ELF-1 (cell line): ENCODE data around the gene SIAH3.
A peak's percentile ranks its signal among the peaks of the same experiment; 100 is the strongest.

Experiments used
- DNase-seq: peaks from one replicate; pipeline ENCODE4 v3.0.0-alpha.2; 2016; ENCODE audit warnings: low read depth, low spot score

The SIAH3 gene

DNA sequence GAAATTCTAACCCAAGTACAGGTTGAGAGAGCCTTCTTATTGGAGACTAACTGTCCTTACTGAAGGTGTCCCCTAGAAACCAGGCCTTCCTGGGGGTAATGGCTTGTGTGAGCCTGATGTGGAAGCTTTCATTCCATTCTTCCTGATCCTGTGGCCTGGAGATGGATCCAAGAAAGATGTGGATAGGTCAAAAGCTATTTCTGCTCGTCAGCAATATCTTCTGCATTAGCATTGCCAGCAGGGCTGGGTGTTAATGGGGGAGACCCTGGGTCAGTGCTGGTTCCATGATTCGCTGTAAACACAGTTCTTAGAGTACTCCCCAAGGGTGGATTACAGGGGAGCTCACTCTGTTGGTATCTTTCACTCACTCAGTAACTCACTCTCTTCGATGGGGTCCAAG, 106.6 kb downstream of the SIAH3 start:
- no peak for DNase-seq

- no peak for DNase-seq
Measured at GRCh38 chr13:45742985-45743384, 108.6 kb downstream of the SIAH3 start.

DNA sequence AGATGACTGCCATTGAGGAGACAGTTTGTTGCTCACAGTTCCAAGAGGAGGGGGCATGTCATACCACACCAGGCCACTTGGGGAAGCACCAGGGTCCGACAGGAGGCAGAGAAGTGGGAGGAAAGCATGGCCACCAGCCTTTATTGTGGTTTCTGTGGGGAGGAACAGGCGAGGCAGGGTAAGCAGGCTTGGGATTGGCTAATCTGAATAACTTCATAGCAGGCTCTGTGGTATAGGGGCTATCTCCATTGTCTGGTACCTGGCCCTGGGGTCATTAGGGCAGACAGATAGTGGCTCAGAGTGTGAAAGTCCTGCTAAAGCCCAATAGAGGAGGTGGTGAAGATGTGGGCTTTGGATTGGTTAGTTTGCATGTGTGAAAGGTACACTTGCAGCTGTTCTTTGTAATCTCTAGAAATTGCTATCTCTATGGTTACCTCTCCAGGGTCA, 114.0 kb downstream of the SIAH3 start:
- DNase-seq = peak; percentile 29

DNA sequence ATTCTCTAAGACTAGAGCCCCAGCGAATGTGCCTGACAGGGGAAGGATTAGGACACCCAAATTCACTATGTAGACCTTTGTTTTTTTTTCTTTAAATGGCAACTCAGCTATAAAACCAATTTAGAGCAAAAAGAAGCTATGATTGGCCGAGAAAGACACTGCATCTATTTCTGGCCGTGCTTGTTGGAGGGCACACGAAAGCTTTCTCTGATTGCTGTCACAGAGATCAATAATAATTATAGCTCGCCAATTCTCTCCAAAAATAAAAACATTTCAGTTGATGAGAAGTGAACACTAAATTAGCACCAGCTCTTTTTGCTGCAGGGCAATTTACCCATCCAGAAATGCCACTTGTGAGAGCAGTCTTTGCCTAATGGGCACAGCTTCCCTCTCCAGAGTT, 118.2 kb downstream of the SIAH3 start:
- DNase-seq = no peak

DNA sequence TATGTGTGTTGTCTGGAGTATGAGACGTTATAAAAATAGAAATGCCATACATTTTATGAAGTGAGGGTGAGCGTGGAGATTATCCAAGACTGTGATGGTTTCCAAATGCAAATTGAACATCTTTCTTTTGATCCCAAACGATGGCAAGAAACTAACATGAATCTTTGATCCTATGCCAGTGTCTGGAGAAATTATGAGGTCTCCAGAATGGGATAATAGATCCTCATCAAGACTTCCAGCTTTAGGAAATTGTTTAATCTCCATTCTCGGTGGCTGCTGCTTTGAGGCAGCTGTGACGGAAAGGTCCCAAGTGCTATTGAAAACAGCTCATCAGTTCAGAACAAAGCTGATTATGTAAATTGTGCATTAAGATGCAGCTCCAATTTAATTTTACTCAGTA, 118.6 kb downstream of the SIAH3 start:
- no peak for DNase-seq

DNA sequence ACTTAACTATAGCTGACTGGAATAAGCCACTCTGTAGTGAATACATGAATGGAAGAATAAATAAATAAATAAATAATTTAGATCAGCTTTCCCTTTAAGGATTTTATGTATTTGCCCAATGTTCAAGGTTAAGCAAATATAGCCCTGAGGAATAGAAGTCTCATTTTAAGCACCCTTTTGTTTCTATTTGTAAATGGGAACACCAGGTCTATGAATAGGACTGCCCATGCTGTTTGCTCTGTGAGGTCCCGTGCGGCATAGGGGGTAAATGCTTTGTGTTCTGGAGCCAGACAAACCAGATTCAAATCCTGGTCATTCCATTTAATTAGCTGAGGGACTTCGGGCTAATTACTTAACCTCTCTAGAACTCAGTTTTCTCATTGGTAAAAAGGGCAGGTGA, 120.1 kb downstream of the SIAH3 start:
- DNase-seq = no peak

- DNase-seq = peak; percentile 80
Measured at GRCh38 chr13:45728759-45729158, 122.8 kb downstream of the SIAH3 start.
